HEK293T (cell line): ENCODE data around the gene CEBPB.
A peak's percentile ranks its signal among the peaks of the same experiment; 100 is the strongest.

ENCODE experiments used
- CTCF ChIA-PET: fragments of 350-600 bp; formaldehyde crosslinking; extraction: SDS; loops from one replicate; lab custom pipeline; 2021; ENCODE audit warnings: antibody characterized with exemption, inconsistent platforms; lab: Yijun Ruan, JAX
- POLR2A ChIA-PET: fragments of 350-600 bp; formaldehyde crosslinking; extraction: SDS; loops from one replicate; lab custom pipeline; 2020; ENCODE audit warnings: antibody characterized with exemption, inconsistent platforms; lab: Yijun Ruan, JAX
- DNase-seq: peaks from one replicate; pipeline ENCODE4 v3.0.0; 2012; ENCODE audit warnings: mixed read lengths; ENCODE audit errors: extremely low spot score
- ARNT ChIP-seq: fragments of 450-650 bp; IDR thresholded peaks from 2 replicates; pipeline ENCODE4 v1.6.1; 2017; ENCODE audit warnings: mild to moderate bottlenecking
- BHLHE40 ChIP-seq: fragments of 450-650 bp; IDR thresholded peaks from 2 replicates; pipeline ENCODE4 v1.6.1; 2016; ENCODE audit warnings: mild to moderate bottlenecking, moderate library complexity, borderline replicate concordance
- CTBP1 ChIP-seq: fragments of 450-650 bp; IDR thresholded peaks from 2 replicates; pipeline ENCODE4 v1.6.1; 2016; ENCODE audit warnings: borderline replicate concordance
- ELF4 ChIP-seq: fragments of 450-650 bp; IDR thresholded peaks from 2 replicates; pipeline ENCODE4 v1.6.1; 2017; ENCODE audit warnings: antibody characterized with exemption
- FOXA1 ChIP-seq: fragments of 450-650 bp; IDR thresholded peaks from 2 replicates; pipeline ENCODE4 v1.6.1; 2016; ENCODE audit warnings: mild to moderate bottlenecking
- FOXK2 ChIP-seq: fragments of 450-650 bp; IDR thresholded peaks from 2 replicates; pipeline ENCODE4 v1.6.1; 2016; ENCODE audit warnings: mild to moderate bottlenecking
- FOXM1 ChIP-seq: fragments of 450-650 bp; IDR thresholded peaks from 2 replicates; pipeline ENCODE4 v1.6.1; 2017; ENCODE audit warnings: mild to moderate bottlenecking, borderline replicate concordance
- HDGF ChIP-seq: fragments of 450-650 bp; IDR thresholded peaks from 2 replicates; pipeline ENCODE4 v1.6.1; 2017; ENCODE audit warnings: antibody characterized with exemption, borderline replicate concordance
- L3MBTL2 ChIP-seq: fragments of 450-650 bp; conservative IDR thresholded peaks from 2 replicates; pipeline ENCODE4 v1.6.1; 2016; ENCODE audit warnings: mild to moderate bottlenecking
- LEF1 ChIP-seq: fragments of 450-650 bp; IDR thresholded peaks from 2 replicates; pipeline ENCODE4 v1.6.1; 2017; ENCODE audit warnings: mild to moderate bottlenecking, borderline replicate concordance
- NFRKB ChIP-seq: fragments of 450-650 bp; IDR thresholded peaks from 2 replicates; pipeline ENCODE4 v1.6.1; 2016; ENCODE audit warnings: mild to moderate bottlenecking, moderate library complexity
- PKNOX1 ChIP-seq: fragments of 450-650 bp; IDR thresholded peaks from 2 replicates; pipeline ENCODE4 v1.6.1; 2016
- SP1 ChIP-seq: fragments of 450-650 bp; IDR thresholded peaks from 2 replicates; pipeline ENCODE4 v1.6.1; 2017
- SUZ12 ChIP-seq: fragments of 450-650 bp; IDR thresholded peaks from 2 replicates; pipeline ENCODE4 v1.6.1; 2016; ENCODE audit warnings: mild to moderate bottlenecking
- TARDBP ChIP-seq: fragments of 450-650 bp; IDR thresholded peaks from 2 replicates; pipeline ENCODE4 v1.6.1; 2016
- ZNF384 ChIP-seq: fragments of 450-650 bp; IDR thresholded peaks from 2 replicates; pipeline ENCODE4 v1.6.1; 2016

The CEBPB gene

GRCh38 chr20:50190251-50191064, at the start of gene CEBPB:
CEBPB (plus strand) TSS chr20:50190830; CDS start chr20:50191034, 204 bp downstream.
- TF ChIP-seq CTBP1, result no peak
- no peak for TF ChIP-seq PKNOX1
- TF ChIP-seq ARNT, result no peak
- TF ChIP-seq TARDBP, result no peak
- no peak for TF ChIP-seq NFRKB
- TF ChIP-seq SP1, result no peak
- TF ChIP-seq FOXM1, result no peak
- no peak for TF ChIP-seq FOXA1
- no peak for TF ChIP-seq SUZ12
- no peak for TF ChIP-seq FOXK2
- no peak for TF ChIP-seq L3MBTL2
- no peak for TF ChIP-seq HDGF
- no peak for TF ChIP-seq ELF4
- TF ChIP-seq ZNF384, result no peak
- TF ChIP-seq BHLHE40, result no peak
- TF ChIP-seq LEF1, result no peak
- ChIA-PET CTCF (interaction anchor here (1.3 to 1.4 kb wide), 2 partner anchors 91 to 274 kb away, joined by 3 read pairs; no protein-coding TSS in a partner anchor), POLR2A (interaction anchor here (0.6 to 2.3 kb wide), 10 partner anchors 12 to 290 kb away, joined by 3 to 24 read pairs (median 4); no protein-coding TSS in a partner anchor)
- peak; percentile 92 for DNase-seq

GRCh38 chr20:50141018-50141675, 49.5 kb upstream of the CEBPB start:
- CTCF ChIA-PET, result no interaction called here
- POLR2A ChIA-PET, result interaction anchor here (1.7 to 2.6 kb wide), 2 partner anchors 12 to 25 kb away, joined by 5 to 9 read pairs; no protein-coding TSS in a partner anchor
- no peak for TF ChIP-seq BHLHE40
- TF ChIP-seq NFRKB, result no peak
- TF ChIP-seq HDGF, result no peak
- no peak for TF ChIP-seq FOXA1
- no peak for TF ChIP-seq FOXM1
- no peak for TF ChIP-seq PKNOX1
- no peak for TF ChIP-seq FOXK2
- no peak for TF ChIP-seq ELF4
- TF ChIP-seq CTBP1, result no peak
- no peak for TF ChIP-seq LEF1
- no peak for TF ChIP-seq SUZ12
- no peak for TF ChIP-seq TARDBP
- TF ChIP-seq ZNF384, result no peak
- TF ChIP-seq L3MBTL2, result no peak
- TF ChIP-seq ARNT, result no peak
- no peak for TF ChIP-seq SP1
- no peak for DNase-seq

GRCh38 chr20:50141811-50142561, 48.6 kb upstream of the CEBPB start:
- CTCF ChIA-PET, result interaction anchor here (0.9 kb wide), 1 partner anchor 12 kb away, joined by 3 read pairs; the partner anchor contains the start of gene PEDS1
- no peak for DNase-seq
- TF ChIP-seq SP1 (no peak), BHLHE40 (no peak), FOXM1 (no peak)
- POLR2A ChIA-PET, result interaction anchor here (2.6 kb wide), 1 partner anchor 26 kb away, joined by 9 read pairs; no protein-coding TSS in a partner anchor

- no peak for DNase-seq
- CTCF ChIA-PET, result interaction anchor here (0.9 kb wide), 1 partner anchor 11 kb away, joined by 3 read pairs; the partner anchor contains the start of gene PEDS1
- POLR2A ChIA-PET, result interaction anchor here (2.6 kb wide), 1 partner anchor 27 kb away, joined by 9 read pairs; no protein-coding TSS in a partner anchor
- TF ChIP-seq ELF4, result no peak
- TF ChIP-seq CTBP1, result no peak
- no peak for TF ChIP-seq FOXA1
Measured at GRCh38 chr20:50142812-50143211, 47.8 kb upstream of the CEBPB start.

- POLR2A ChIA-PET, result interaction anchor here (1.0 to 1.3 kb wide), 2 partner anchors 10 to 29 kb away, joined by 6 read pairs; partner anchors contain the start of gene PEDS1
- CTCF ChIA-PET, result no interaction called here
- no peak for TF ChIP-seq FOXM1
- no peak for TF ChIP-seq CTBP1
- TF ChIP-seq LEF1, result no peak
- TF ChIP-seq FOXA1, result no peak
- TF ChIP-seq NFRKB, result no peak
- TF ChIP-seq SP1, result no peak
- TF ChIP-seq ZNF384, result no peak
- TF ChIP-seq PKNOX1, result no peak
- no peak for TF ChIP-seq TARDBP
- no peak for TF ChIP-seq HDGF
- TF ChIP-seq FOXK2, result no peak
- no peak for TF ChIP-seq ELF4
- TF ChIP-seq ARNT, result no peak
- TF ChIP-seq SUZ12, result no peak
- no peak for TF ChIP-seq BHLHE40
- TF ChIP-seq L3MBTL2, result no peak
- DNase-seq, result no peak
Measured at GRCh38 chr20:50144362-50144761, 46.3 kb upstream of the CEBPB start.
